NK-92 (cell line): ENCODE data around the gene MMP20.

Experiments used
- DNase-seq: peaks from one replicate; lab custom pipeline; 2025; ENCODE audit not compliant: unreplicated experiment; lab: John Stamatoyannopoulos, UW

MMP20 gene

DNA sequence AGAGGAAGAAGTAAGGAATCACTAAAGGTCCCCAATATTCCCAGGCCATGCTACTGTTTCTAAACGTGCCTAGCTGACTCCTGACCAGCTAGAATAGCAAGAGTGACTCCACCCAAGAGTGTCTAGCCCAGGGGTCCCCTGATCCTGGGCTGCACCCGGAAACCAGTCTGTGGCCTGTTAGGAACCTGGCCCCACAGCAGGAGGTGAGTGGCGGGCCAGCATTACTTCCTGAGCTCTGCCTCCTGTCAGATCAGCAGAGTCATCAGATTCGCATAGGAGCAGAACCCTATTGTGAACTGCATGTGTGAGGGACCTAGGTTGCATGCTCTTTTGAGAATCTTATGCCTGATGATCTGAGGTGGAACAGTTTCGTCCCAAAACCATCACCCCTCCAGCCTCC, 2.0 kb downstream of the MMP20 start:
- DNase-seq, result no peak

DNA sequence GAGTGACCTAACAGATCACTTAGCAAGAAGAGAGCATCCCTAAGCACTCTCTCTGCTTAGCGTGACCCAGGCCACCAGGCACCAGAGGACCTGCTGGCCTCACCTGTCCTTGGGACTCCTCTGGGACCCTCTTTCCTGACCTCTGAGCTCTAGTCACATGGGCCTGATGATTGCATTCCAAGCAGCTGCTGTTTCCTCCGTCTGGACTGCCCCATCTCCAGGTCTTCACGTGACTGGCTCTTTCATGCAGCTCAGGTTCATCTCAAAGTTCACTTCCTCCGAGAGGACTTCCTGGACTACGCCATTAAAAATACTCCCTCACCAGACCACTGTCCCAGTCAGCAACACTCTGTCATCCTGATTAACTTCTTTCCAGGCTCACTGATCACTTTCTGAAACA, 2.9 kb downstream of the MMP20 start:
- no peak for DNase-seq

DNA sequence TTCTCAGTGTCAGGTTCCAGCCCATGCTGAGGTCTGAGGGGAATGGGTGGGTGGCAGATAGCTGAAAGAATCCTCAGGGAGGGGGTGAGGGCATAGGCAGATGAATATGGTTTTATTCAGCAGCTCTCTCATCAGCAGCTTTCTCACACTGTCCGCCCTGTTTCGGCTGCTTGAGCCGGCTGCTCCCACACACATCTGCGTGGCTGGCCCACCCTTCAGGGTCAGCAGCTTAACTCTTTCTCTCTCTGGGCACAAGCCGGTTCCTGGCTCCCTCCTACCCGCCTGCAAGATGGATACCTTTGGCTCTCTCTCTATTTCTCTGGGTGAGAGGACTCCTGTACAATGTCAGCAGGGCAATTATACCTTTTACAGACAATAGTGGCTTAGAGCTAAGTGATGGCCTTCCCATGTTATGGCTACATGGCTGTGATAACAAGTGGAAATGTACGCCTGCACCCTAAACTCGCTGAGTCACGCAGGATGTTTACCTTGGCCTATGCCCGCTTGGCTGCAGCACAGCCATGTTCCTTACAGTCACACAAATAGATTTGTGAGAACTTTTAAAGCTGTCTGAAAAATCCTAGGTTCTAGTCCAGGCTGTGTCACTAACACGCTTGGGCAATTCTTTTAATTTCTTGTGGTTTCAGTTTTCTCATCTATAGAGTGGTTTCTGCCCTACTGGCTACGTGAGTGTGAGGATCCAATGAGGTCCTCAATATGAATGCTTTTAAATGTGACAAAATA, 4.1 kb downstream of the MMP20 start:
- no peak for DNase-seq

DNA sequence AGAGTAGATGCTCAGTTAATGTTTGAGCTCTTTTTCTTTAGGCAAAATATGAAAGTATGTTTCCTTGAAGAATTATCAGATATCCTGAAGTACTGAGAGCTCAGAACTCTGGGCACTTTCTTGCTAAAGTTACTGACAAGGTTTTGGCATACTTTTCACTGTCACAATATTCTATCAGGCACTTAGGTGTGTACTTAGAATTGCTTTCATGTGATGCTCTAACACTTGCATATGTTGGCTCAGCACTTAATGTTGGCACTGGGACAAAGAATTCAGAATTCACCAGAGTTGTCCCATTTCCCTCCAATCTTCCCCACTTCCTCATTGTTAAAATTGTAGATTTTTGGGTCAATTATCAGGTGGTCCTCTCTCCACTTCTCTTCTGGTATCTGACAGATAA, 5.0 kb downstream of the MMP20 start:
- no peak for DNase-seq

DNA sequence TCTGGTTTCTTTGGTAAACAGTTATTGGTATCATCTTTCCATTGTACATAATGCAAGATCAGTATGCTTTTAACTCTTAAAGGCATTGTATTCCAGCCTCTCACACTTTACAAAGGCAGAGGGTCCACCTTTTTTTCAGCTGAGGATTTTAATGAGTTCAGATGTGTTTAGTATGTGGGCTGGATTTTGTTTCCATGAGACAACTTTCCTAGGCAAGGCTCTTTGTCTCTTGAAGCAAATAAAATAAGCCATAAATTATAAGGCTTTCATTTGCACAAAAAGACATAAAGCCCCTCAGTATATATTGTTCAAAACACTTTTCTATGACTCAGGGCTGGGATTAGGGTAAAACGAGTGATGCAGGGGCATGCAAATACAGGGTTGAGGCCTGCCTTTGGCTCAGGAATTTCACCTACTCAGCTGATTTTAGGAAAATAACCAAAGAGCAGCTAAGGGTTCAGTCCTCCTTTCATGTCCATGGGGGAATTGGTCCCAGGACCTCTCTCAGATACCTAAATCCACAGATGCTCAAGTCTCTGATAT, 7.6 kb downstream of the MMP20 start:
- no peak for DNase-seq

DNA sequence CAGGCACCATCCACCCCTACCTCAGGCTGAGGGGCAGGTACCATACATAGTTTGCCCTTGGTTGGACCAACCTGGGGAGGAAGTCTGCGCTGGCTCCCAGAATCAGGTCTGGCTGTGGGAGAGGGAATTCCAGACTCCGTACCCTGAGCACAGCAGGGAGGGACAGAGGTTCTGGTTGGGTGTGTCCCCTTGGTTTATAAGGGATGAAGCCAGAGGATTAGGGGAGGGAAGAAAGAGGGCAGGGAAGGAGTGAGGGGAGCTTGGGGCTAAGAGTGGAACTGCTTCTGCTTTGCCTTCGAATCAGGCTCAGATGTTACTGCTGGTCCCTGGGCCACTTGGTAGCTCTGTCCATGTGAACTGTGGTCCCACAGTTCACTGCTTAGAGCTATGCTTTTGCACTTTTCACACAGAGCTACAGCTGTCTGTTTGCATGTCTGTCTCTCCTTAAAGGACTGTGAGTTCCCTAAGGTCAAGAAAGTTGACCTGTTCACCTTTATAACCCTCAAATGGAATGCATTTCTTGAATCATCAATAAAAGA, 9.2 kb downstream of the MMP20 start:
- no peak for DNase-seq

DNA sequence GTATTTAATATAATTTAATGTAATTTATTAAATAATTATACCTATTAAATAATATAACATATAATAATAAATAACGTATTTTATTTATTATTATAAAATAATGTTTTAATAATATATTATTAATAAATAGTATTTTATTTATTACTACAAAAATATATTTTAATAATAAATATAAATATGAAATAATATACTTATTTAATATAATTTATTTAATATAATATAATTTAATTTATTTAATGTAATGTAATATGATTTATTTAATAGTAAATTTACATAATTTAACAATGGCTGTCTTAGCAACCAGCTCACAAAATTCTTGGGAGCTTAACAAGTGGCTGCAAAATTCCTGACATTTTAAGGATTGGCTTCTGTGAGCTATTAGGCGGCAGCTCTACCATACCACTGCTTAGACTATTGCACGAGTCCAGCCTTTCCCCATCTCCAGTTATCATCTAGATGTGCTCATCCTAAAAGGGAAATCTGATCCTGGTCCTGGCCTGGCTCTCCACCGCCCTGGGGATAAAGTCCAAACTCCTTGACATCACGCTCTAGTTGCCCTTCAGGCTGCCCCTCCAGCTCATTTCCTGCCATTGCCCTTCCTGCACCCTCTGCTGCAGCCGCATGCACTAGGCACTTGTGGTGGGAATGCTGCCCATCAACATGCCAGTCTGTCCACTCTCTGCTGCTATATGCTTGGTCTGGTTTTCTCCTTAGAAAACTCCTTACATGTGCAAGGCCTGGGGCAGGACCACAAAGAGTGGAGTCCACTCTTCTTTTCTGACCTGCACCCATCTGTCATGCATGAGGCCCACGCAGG, 9.8 kb downstream of the MMP20 start:
- no peak for DNase-seq

DNA sequence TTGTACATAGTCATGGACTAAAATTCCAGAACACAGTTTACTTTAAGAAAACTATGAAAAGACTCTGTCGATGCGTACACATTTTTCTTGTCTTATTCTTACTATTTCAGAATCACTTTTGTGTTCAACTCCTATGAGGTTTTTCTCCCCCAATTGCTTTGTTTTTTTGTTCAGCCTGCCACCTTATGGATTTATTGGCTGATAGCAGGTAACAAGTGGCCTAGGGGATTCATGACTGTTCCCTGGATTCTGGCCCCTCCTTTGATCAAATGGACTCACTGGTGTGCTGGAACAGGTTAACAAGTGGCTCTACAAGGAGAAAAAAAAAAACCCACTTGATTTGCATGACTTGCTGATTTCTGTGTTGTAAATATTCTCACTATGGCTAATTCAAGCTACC, 10.6 kb downstream of the MMP20 start:
- DNase-seq, result no peak

DNA sequence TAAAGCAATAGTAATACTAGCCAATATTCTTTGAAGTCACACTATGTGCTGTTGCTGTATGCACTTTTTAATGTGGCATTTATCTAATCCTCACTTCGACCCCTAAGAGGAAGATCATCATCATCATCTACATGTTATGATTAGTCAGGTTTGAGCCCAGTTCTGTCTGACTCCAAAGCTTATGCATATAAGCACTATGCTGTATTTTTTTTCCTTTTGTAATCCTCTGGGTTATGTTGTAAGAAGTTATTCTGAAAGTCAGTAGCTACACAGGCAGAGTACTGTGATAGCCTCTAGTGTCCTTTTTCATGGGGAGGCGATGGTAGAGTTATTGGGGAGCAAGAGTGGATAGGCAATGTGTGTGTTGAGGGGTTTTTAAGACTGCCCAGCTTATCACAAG, 11.1 kb downstream of the MMP20 start:
- DNase-seq, result no peak

DNA sequence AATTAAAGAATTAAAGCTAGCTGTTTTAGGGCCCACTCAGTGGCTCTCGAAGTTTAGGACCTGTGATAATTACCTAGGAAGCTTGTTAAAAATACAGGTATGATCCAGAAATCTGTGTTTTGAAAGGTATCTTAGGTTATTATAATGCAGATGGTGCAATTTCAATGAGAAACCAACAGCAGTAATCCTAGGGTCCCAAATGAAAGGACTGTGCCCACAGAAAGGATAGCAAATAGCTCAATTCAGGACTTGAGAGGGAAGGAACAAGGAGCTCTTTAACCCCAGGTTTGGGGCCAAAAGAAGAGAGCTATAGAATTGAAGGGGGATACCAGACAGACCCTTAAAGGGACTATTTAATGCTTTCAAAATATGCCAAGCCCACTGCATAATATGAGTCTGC, 11.7 kb downstream of the MMP20 start:
- DNase-seq, result no peak

DNA sequence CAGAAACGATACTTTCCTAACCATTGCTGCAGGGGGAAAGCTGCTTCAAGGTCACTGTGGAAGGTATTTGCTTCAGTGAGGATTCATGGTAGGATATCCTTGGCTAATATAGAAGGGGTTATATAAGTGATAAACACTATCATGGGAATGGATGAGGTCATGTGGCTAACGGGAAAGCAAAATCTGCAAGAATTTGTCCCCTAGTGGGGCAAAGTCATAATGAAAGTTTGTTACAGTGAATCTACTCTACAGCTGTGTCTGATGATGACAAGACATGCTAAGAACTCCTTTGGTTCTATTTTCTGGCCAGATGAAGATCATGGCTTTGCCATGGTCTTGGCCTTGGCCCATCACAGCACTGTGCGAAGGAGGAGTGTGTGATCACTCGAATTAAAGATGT, 13.8 kb downstream of the MMP20 start:
- DNase-seq, result no peak

DNA sequence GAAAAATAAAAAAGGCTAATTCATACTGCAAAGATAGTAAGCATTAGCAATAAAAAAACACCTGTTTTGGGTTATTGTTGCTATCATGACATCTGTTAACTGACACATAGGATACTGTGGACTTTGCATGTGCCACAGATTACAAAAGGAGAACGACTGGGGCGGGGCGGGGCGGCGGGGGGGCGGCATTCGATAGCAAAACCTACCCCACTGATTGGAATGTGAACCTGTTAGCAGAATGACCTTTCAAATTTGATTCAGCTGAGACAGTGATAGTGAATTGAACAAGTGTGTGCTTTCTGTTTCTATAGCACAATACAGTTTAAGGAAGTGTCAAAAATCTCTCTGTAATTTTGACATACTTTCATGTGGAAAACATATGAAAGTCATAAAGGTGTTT, 14.9 kb downstream of the MMP20 start:
- no peak for DNase-seq

DNA sequence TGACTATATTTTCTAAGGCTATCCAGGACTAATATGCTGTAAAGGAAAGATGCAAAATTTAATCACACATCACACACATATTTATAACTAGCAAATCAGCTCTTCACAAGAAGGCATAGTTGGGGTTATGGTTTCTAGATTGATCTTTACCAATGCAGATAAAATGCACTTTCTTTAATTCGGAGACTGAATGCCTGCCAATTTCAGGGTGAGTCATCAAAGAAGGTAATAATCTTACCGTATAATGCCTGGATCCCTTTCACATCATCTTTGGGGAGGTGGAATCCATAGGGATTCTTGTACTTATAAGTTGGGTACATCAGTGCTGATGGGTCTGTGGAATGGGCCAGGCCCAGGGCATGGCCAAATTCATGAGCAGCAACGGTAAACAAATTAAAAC, 16.4 kb downstream of the MMP20 start:
- DNase-seq, result no peak

DNA sequence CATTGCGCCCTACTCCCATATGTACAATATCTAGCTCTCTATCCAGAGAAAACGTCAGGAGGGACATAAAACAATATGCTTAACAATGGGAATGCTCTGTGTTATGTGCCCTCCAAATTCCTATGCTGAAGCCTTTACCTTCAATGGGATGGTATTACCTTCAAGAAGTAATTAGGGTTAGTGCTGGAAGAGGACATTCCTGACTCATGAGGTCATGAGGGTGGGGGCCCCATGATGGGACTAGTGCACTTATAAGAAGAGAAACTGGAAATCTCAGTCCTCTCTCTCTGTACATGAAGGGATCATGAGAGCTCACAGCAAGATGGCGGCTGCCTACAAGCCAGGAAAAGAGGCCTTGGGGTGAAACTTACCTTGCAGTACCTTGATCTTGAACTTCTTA, 20.3 kb downstream of the MMP20 start:
- no peak for DNase-seq

DNA sequence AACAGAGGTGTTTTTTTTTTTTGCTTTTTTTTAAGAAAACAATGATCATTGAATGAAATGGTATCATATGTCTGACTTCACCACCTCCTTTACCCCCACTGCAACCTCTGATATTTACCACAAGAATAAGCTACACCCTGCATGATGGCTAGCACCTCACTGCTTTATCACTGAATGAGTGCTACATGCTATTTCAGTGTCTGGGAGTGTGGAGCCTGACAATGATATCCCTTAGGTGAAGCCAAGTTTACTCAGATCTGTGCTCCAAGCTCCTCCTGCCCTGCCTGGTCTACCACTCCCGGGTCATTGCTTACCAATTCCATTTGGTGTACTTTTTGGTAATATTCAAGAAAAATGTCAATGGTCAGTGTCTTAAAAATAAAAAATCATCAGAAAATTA, 21.1 kb downstream of the MMP20 start:
- DNase-seq, result no peak

DNA sequence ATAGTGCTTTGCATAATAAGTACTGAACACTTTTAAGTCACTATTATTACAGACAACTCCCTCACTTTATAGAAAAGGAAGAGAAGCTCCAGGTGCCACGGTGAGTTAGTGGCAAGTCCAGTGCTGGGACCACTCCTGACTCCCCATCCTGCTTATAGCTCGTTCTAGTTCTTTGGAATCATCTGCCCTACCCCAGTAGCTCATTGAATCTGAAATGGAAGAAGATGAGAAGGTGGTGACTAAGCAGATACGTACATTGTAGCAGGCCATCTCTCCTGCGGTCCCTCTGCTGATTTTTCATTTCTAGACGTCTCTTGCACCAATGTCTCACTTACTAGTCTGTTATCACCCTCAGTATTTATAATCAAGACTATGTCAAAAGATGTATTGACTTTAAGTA, 21.6 kb downstream of the MMP20 start:
- no peak for DNase-seq

DNA sequence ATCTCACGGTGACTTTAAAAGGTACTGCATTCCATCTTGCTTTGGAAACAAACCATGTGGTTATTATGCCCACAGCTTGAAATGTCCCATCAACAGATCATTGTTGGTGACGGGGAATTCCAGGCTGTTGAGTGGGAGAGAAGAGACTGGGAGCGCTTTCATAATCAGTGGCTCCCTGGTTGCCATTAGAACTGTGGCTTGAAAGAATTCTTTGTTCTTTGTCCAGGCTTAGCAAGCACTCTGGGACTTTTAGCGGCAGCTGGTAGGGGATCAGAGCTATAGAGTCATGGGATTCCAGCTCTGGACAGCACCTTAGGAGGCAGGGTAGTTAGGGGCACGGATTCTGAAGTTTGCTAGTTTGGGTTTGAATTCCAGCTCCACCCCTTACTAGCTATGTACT, 22.0 kb downstream of the MMP20 start:
- no peak for DNase-seq

DNA sequence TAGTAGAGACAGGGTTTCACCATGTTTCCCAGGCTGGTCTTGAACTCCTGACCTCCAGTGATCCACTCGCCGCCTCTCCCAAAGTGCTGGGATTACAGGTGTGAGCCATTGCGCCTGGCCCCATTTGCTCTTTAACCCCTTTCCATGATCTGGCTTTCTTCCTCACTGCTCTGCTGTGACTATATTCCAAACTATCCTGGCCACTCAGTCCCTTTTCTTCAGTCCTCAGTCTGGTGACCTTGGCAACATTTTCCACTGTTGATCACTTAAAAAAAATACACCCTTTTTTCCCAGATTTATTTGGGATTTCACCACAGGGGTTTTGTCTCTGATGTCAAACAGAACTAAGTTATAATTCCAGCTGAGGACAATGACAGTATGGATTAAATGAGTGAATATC, 24.5 kb downstream of the MMP20 start:
- DNase-seq, result no peak

DNA sequence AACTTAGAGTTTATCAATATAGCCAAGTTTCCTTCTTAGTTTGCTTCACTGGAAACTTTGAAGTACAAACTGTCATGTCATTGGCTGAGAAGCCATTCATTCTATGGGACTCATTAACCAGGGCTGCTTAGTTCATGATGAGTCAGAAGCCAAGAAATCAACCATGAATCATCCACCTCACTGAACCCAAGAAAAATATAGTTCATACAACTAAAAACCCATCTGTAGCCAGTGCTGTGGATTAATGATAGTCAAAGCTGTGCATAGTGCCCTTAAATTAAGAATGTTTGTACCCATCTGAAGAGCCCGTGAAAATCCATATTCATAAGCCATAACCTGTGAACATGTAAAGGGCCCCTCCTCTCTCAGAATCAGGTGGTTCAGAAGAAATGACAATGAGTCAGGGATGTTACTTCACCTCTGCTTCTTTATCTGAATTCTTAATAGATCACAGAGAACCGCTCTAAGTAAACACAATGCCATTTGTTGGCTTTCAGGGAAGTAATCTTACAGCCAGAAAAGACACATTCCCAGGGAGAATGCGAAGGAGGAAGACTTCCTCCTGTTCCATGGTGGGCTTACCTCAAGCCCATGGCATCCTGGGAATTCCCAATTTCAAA, 25.4 kb downstream of the MMP20 start:
- no peak for DNase-seq

DNA sequence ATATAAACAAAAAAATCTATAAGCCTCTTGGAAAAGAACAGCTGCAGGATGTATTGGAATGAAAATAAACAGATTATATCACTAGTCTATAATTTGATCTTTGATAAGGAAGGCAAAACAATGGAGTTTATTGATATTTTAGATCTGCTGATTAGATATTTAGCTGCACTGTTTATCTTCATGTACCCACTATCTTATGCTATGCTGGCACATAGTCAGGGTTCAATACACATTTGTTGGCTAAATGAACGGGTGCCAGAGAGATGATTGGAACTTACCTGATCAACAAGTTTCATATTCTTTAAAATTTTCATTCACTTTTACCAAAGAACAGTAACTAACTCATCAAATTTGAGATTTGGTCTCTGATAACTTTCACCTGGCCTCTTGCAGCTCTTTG, 26.9 kb downstream of the MMP20 start:
- DNase-seq, result no peak

DNA sequence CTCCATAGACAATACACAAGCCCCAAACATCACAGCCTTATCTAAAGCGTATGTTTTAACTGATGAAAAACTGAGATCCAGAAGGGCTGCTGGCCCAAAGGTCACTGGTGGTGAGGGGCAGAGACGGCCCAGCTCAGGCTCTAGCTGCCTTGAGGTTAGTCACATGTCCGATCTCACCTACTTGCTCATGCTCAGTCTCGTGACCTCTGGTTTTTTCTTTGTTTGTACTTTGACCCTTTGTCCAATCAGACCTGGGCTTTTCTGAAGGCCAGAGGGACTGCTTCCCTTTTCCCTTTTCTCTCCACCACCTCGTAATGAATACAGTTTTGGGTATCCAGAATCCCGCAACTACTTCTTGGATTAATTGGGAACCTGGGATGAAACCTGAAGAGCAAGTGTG, 28.6 kb downstream of the MMP20 start:
- DNase-seq, result no peak
